SK-N-MC (cell line): ENCODE results near the gene KATNAL1.
"Not testable (repeated sequence)": the region's sequence is repeated elsewhere in the genome, so short reads cannot be mapped to it uniquely, and the experiment has no call there.

Experiments
- EZH2 ChIP-seq: fragments of 200-600 bp; sonication (generic); IDR thresholded peaks from one replicate; pipeline ENCODE4 v1.6.1; 2017; ENCODE audit warnings: antibody characterized with exemption
- FOXP2 ChIP-seq: optimal IDR thresholded peaks from 2 replicates; pipeline ENCODE3; 2011; ENCODE audit warnings: mild to moderate bottlenecking, moderate library complexity; ENCODE audit not compliant: insufficient read depth; ENCODE audit errors: extremely low read length, control extremely low read depth
- POLR2AphosphoS5 ChIP-seq: IDR thresholded peaks from 2 replicates; pipeline ENCODE4 v1.6.1; 2012; ENCODE audit warnings: mild to moderate bottlenecking, low read depth, low read length, borderline replicate concordance

DNA sequence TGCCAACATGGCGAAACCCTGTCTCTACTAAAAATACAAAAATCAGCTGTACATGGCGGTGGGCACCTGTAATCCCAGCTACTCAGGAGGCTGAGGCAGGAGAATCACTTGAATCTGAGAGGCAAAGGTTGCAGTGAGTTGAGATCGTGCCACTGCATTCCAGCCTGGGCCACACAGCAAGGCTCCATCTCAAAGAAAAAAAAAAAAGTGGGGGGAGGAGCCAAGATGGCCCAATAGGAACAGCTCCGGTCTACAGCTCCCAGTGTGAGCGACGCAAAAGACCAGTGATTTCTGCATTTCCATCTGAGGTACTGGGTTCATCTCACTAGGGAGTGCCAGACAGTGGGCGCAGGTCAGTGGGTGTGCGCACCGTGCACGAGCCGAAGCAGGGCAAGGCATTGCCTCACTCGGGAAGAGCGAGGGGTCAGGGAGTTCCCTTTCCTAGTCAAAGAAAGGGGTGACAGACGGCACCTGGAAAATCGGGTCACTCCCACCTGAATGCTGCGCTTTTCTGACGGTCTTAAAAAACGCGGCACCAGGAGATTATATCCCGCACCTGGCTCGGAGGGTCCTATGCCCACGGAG, 48.1 kb downstream of the KATNAL1 start:
- TF ChIP-seq EZH2, POLR2AphosphoS5, FOXP2: not testable (repeated sequence)
